ENCODE measurements around the gene GAR1.
"Not testable (repeated sequence)": the region's sequence is repeated elsewhere in the genome, so short reads cannot be mapped to it uniquely, and the experiment has no call there.

GAR1 gene

DNA sequence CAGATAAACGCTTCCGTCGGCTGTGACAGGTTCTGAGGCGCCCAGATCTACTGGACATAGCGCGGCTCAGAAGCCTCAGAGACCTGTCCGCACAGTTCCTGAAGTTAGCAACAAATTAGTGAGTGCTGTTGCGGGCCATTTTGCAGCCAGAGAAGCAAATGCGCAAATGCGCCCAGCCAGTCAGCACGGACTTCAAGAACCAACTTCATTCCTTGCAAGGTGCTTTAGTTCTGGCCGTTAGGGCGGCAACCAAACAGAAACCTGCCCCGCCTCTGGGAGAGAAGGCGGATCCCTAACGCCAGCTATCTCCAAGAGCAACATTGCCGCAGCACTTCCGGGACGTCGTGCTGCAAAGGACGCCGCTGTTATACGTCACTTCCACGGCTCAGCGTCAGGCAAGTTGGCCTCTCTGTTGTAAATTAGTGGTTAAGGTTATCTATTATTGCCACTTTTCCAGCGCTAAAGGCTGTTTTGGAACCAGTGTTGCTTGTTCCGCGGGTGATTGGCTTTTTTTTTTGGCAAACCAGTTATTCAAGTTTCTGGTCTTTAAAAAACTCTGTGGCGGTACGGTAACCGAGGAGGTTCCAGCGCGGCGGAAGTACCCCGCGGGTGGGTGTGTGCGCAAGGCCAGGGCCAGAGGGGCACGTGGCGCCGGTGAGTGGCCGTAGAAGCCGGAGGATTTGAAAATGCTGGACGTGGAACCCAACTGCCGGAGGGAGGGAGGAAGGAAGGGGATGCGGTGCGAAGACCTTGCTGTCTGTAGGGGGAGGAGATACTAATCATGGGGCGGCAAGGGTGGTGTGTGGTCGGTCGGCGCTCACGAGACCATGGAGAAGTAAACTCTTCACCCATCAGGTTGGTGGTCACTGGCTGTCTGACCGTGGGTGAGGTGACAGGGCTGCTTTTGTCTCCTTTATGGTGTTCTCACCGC lies at the start of gene GAR1:
TSS of gene GAR1 (plus strand) at position 612 of the 931 bp plus-strand sequence. CDS start 403 bp downstream, outside the sequence.
- DNase-seq = peak; percentile 88 to 89

DNA sequence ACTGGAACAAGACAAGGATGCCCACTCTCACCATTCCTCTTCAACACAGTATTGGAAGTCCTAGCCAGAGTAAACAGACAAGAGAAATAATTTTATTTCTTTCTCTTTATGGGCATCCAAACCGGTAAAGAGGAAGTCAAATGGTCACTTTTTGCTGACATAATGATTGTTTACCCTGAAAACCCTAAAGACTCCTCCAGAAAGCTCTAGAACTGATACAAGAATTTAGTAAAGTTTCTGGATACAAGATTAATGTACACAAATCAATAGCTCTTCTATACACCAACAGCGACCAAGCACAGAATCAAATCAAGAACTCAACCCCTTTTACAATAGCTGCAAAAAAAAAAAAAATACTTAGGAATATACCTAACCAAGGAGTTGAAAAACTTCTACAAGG lies 33.5 kb upstream of the GAR1 start:
- DNase-seq = not testable (repeated sequence)

DNA sequence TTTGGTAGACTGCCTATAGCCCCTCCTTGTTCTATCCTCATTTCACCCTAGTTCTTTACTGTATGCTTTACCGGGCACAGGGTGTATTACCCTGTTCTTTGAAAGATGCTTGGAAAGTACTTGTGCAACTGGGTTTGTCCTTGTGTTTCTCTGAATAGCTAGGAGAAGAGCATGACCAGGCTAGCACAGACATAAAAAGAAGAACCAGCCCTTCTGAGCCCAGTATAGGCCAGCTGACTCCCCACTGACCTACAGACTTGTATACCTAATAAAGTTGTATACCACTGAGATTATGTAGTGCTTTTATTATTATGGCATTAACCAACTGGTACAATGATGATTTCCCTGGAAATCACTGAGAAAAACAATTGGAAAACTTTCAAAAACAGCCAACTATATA lies 28.7 kb upstream of the GAR1 start:
- DNase-seq = no peak

DNA sequence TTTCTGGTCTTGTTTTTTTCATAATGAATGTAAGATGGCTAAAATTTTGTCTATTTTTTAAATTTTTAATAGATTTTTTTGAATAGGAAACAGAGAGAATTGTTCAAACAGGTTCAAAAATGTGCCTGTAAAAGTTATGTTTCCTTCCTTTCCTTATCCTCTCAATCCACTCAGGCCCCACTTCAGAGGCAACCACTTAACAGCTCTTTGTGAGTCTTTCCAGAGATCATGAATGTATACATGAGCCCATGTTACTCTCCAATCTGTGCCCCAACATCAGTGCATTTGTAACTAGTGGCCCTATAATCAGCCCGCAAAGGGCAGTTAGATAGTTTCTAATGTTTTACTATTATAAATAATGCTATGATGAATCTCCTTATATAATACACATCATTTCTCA lies 27.8 kb upstream of the GAR1 start:
- no peak for DNase-seq

DNA sequence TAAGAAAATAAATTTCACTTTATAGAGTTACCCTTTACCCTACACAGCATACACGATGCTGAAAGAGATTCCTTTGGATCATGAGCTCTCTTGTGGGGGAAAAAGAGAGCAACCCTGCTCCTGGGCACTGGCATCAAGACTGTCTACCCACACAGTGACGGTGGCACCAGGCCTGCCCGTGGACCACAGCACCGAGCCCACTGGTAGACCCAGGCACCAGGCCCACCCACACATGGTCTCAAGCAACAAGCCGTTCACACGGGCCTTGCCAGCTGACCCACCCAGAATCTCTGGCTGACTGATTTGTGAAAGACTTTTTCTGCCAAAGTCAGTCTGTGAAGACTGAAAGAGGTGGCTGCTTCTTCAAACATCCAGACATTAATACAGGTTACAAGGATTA lies 20.5 kb upstream of the GAR1 start:
- no peak for DNase-seq

DNA sequence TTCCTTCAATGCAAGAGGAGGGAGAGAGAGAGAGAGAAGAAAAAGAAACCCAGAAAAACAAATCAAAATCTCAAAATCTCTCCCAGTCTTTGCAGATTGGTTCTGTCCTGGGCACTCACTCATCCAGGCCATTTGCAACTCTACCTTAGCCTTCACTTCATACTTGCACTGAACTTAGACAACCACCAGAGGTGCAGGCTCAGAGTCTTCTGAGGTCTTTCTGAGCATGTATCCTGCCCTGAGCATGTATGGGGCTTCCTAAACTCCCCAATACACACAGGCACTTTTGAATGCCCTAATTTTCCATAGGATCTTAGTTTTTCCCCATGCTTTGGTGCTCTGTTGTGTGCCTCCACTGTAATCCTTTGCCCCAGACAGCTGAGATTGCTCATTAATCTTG lies 16.7 kb upstream of the GAR1 start:
- DNase-seq = no peak

DNA sequence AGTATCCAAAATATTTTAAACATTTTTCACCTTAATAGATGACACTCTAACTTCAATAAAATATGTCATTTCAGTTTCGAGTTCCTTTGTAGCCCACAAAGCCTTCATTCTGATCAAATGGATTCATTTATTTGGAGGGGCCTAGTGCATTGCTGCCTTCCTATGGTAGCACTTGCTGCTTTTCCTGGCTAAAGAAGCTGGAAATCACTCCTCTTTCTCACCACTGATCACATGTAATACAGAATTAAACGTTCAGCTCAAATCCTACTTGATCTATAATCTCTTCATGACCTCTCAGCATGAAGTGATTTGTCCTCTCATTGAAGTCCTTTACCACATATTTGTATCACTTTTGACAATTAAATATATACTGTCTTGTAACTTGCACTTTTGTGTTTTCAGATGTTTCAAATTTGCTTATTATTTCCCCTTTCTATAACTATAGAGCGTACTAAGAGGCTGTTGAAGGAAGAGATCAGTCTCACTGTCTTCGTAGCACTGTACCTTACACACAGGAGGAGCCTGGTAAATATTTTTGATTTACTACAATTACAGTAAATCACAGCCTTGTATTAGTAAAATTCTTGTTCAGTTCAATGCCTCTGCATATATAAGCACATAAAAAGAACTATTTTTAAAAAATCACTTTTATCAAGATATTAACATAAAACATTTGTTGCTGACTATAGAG lies 14.3 kb upstream of the GAR1 start:
- DNase-seq = no peak

DNA sequence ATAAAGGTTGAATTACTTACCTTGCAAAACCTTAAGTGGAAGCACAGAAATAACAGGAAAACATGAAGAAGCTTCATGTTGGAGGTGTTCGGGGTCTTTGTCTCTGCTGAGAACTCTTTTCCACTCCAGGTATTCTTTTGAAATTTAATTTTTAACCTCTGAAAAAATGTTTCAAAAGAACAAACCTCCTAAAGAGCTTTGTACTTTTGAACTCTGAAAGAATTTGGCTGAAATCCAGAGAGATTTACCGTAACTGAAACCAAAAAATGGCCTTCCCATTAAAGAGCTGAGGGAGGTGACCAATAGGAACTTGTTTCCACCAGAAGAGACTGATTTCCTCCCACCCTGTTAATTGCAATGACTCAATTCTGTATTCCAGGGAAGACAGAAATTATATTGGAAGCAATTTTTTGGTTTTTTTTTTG lies 13.7 kb upstream of the GAR1 start, which contains the start of gene CFI:
TSS of gene CFI (minus strand) at position 105 of the 425 bp plus-strand sequence. CDS start at position 77, 28 bp downstream.
- DNase-seq = no peak

DNA sequence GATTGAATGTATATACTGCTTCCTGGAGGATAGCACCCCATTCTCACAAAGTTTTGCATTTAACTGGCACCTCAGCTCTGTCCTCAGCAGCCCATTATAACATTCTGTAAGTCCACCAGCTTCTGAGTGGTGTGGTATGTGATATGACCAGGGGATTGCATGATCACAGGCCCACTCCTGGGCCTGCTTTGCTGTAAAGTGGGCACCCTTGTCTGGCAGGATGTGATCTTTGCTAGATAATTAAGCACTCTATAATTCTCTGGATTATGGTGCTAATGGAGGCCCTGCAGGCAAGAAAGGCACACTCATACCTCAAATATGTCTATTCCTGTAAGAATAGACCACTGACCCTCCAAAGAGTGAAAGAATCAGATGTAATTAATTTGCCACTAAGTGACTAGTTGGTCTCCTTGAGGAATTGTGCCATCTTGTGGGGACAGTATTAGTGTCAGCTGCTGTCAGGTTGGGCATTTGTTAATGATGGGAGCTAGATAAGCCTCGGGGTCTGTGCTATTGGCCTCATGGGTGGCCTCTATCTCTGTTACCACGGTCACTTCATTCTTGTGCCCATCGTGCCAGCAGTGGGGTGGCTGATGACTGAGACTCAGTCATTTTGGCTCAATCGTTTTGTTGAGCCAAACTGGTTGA lies 11.5 kb upstream of the GAR1 start:
- peak; percentile 12 to 38 for DNase-seq

DNA sequence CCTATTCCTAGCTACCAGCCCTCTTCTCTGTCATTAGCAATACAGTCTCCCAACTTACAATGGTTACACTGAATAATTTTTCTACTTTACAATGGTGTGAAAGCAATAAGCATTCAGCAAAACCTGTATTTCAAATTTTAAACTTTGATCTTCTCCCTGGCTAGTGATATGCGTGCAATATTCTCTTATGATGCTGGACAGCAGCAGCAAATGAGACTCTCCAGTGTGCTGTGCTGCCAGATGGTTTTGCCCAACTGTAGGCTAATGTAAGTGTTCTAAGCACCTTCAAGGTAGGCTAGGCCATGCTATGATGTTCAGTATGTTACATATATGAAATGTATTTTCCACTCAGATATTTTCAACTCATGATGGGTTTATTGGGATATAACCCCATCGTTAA lies 5.9 kb upstream of the GAR1 start:
- no peak for DNase-seq

DNA sequence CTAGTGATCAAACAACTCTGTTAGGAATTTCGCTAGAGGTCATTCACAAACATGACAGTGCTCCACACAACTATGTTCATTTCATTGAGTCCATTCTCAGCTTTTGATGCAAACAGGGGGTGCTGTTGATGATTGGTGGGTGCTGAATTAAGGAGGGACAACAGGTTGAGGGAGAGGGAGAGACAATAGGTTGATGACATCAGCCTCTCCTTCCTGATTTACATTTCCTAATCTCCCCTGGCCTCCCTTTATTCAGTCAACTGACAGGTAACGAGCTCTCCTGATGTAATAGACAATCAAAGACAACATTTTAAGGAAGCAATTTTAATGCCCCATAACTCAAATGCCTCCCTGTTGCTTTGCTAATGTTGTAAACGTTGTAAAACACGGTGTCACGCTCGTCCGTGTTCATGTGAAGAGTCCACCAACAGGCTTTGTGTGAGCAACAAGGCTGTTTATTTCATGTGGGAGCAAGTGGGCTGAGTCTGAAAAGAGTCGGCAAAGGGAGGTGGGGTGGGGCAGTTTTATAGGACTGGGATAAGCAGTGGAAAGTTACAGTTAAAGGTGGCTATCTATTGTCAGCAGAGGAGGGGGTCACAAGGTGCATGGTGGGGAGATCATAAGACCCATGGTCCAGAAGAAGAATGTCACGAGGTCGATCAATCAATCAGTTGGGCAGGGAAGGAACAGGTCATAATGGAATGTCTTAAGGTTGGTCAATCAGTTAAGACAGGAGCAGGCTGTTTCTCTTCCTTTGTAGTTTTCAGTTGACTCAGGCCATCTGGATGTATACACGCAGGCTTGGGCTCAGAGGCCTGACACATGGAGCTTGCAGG lies 4.8 kb upstream of the GAR1 start:
- no peak for DNase-seq

DNA sequence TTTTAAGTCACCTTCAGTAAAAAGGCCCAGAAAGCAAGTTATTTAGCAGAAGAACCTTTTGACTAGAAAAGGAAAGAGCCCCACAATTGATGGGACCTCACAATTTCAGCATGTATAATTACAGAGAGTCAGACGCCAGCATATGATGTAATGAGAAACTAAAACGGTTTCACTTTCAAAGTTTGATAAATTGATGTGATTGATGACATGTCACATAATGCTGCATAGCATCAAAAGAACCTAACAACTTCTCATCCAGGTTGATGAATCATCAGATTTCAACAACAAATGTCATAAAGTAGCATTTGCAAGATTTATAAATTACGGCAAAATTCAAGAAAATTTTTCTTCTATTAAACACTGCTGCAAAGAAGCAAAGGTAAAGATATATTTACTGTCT lies 3.9 kb upstream of the GAR1 start:
- DNase-seq = no peak

DNA sequence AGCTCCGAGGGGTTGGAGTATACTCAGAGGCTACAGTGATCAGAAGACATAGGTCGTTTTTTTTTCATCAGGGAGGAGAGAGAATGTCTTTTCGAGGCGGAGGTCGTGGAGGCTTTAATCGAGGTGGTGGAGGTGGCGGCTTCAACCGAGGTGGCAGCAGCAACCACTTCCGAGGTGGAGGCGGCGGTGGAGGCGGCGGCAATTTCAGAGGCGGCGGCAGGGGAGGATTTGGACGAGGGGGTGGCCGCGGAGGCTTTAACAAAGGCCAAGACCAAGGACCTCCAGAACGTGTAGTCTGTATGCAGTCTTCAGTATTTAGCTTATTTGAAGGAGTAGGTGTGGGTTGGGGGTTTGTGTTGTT lies 500 bp downstream of the GAR1 start:
- peak; percentile 31 to 55 for DNase-seq

DNA sequence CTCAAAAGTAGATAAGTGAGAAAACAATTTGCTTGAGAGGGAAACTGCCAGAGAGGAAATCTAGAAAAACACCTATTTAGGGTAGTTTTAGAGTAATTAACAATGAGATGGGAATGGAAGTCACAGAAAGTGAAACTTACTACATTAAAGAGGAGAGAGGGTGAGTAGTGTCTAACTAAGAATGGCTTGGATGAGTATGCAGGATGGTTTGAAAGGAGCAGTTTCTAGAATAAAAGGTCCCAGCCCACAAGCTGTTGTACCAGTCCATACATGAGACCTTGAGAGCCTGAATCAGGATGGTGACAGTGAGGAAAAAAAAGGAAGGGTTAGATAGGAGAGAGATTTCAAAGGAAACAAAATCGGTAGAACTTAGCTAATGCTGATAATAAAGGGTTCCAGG lies 1.3 kb downstream of the GAR1 start:
- DNase-seq = no peak

DNA sequence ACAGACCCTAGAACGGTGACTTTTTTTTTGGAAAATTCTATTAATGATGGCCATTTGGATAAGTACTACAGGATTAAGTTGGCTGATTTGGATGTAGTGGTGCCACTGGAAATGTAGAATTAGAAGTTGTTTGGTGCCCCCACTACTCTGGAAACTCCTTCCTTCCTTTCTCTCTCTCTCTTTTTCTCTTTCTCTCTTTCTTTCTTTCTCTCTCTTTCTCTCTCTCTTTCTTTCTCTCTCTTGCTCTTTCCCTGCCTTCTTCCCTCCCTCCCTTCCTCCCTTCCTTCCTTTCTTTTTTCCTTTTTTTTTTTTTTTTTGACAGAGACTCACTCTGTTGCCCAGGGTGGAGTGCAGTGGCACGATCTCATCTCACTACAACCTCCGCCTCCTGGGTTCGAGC lies 2.7 kb downstream of the GAR1 start:
- no peak for DNase-seq

DNA sequence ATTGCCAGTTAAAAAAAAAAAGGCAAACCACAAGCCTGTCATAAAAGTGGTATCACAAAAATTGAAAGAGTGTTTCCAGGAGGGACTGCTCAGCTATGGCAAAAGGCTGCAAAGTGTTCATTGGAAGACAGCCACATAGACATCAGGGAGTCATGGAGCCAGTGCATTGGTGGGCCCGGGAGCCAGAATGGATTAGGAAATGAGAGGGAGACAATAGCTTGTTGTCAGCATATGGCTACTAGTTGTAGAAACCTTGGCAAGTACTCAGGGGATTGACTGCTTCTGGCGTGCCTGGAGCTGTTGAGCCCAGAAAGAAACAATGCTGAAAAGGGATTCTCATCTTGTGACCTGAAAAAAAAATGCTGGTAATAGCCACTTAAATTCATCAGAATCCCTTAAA lies 5.0 kb downstream of the GAR1 start:
- no peak for DNase-seq

DNA sequence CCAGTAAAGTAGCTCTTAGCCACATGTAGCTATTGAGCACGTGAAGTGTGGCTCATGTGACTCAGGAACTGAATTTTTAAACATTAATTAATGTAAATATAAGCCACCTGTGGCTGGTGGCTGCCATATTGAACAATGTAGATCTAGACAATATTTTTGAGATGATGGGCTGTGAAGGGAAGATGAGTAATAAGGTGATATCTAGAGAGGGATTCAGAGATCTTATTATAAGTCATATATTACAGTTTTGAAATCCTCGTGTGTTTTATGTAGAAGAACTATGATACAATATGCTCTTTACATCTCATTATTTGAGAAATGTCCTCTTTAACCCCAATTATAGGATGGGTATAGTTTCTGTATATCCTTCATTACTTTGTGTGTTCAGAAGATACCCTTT lies 5.6 kb downstream of the GAR1 start:
- no peak for DNase-seq

DNA sequence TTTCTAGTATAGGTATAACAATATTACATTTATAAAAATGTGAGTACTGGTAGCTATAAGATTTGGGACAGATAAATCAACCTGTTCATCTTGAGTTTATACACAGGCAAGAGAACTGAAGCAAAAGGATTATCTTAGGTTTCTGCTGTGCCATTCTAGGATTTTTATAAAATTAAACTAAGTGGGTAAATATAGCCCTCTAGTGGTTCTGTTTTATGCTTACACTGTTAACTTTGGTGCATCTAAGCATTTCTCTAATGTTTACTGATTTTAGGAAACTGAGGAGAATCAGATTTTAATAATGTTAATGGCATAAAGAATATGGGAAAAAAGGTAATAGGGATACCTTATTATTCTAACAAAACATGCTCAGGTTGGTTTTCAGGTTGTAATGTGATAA lies 11.2 kb downstream of the GAR1 start:
- DNase-seq = peak in 1 of 2 donors; percentile 28

DNA sequence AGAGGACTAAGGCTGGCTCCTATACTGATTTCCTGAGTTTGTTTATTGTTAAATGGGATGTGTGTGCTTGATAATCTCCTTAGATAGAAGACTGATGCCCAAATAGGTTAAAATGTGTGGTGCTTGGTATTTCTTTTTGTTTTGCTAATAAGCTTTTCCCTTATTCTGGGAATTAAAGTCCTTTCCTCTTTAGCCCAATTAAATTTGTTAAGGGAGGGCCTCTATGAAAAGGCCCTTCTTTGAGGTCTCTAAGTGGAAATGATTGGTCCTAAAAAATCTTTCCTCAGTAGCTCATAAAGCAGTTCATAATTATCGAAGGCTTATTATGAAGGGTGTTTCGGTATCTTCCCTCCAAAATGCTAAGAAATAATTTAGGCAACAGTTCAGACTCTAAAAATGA lies 12.1 kb downstream of the GAR1 start, which contains the start of gene RRH:
TSS of gene RRH (plus strand) at position 301 of the 400 bp plus-strand sequence. CDS start at position 357, 56 bp downstream.
- DNase-seq = no peak

DNA sequence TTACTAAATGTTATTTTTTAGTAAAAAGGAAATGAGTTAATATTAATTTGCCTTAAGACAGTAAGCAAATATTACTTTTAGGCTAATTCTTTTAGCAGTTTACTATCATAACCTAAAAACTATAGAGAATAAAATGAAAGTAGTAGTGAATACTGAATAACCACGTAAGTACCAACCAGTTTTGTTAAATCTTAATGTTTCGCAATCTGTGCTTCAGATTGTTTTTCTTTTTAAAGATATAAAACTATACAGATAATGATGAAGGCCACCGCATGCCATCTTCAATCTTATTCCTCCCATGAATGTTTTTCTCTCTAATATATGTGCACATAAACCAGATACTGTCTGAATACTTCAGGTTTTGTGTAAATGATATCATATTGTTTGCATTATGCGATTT lies 18.2 kb downstream of the GAR1 start:
- DNase-seq = no peak

DNA sequence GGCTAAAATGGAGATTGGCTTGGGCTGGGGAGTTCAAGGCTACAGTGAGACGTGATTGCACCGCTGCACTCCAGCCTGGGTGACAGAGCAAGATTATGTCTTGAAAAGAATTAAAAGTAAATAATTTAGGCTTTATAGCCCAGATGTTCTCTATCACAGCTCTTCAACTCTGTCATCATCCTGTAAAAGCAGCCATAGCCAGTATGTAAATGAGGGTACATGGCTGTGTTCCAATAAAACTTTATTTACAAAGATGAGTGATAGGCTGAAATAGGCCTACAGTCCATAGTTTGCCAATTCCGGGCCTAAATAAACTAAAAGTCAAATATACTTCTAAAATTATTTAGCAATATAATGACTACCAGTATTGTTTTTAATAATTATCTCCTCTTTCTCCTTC lies 21.4 kb downstream of the GAR1 start:
- no peak for DNase-seq

DNA sequence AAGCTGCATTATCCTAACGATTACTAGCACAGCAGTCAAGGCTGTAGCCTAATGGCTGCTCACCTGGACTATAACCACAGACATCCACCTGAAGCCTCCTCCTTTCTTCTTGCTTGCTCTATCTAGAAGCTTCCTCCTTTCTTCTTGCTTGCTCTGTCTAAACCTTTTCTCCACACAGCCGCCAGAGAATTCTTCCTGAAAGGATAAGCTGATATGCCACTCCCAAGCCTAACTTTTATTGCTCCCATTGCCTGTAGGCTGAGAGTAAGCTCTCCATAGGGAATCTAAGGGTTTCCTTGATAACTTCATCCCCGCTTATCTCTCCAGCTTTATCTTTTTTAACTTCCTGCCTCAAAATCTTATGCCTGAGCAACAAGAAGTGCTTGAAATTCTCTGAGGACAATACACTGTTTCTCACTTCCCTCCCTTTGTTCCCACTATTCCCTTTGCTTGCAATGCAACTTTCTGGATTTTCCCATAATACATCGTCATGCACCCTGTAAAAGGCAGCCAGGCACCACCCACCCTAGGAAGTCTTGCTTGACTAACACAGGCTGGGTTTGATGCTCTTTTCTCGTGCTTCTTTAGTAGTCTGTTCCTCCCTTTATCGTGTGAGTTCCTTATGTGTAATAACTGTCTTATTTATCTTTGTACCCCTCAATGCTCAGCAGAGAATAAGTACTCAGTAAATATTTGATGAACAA lies 31.0 kb downstream of the GAR1 start:
- no peak for DNase-seq
